H1 (cell line): ENCODE measurements around the gene FNDC11.

Source experiments
- ASH2L ChIP-seq: fragments of 200-600, 300-600 bp; sonication (generic); IDR thresholded peaks from one replicate; pipeline ENCODE4 v1.7.1; 2017; ENCODE audit warnings: low read length
- ATF2 ChIP-seq: IDR thresholded peaks from 2 replicates; pipeline ENCODE4 v1.6.1; 2012; ENCODE audit warnings: low read length, inconsistent platforms
- ATF3 ChIP-seq: IDR thresholded peaks from 2 replicates; pipeline ENCODE4 v1.6.1; 2011; ENCODE audit warnings: low read depth, mild to moderate bottlenecking, low read length; ENCODE audit not compliant: insufficient read depth
- CBX5 ChIP-seq: fragments of 300-800, 300-1000 bp; sonication (generic); IDR thresholded peaks from 2 replicates; pipeline ENCODE4 v1.7.1; 2016; ENCODE audit warnings: antibody characterized with exemption, low read length, low read depth
- CBX8 ChIP-seq: fragments of 300-800, 300-1000 bp; sonication (generic); IDR thresholded peaks from 2 replicates; pipeline ENCODE4 v1.7.1; 2016; ENCODE audit warnings: low read depth, low read length, borderline replicate concordance
- NRF1 ChIP-seq: IDR thresholded peaks from 2 replicates; pipeline ENCODE4 v1.6.1; 2011; ENCODE audit warnings: mild to moderate bottlenecking, low read depth, low read length, improper control_type of control experiment
- POLR2AphosphoS5 ChIP-seq: IDR thresholded peaks from 2 replicates; pipeline ENCODE4 v1.6.1; 2011; ENCODE audit warnings: low read depth, low read length
- TAF1 ChIP-seq: IDR thresholded peaks from 2 replicates; pipeline ENCODE4 v1.6.1; 2011; ENCODE audit warnings: mild to moderate bottlenecking, low read depth, low read length
- TF ChIP-seq, protein P1 (sequence below), 3 experiments: IDR thresholded peaks; 1 replicate in 2 of 3; 2 replicates in 1 of 3; pipeline versions ENCODE4 v1.5.1 to v1.6.1; 2011; ENCODE audit warnings: low read length in 3 of 3, mild to moderate bottlenecking in 3 of 3, inconsistent platforms in 2 of 3, low read depth in 1 of 3, moderate library complexity in 1 of 3; ENCODE audit not compliant: insufficient read depth in 1 of 3; ENCODE audit errors: control extremely low read depth in 1 of 3
- TF ChIP-seq, protein P2 (sequence below): IDR thresholded peaks from 2 replicates; pipeline ENCODE4 v1.6.1; 2012; ENCODE audit warnings: inconsistent platforms

DNA sequence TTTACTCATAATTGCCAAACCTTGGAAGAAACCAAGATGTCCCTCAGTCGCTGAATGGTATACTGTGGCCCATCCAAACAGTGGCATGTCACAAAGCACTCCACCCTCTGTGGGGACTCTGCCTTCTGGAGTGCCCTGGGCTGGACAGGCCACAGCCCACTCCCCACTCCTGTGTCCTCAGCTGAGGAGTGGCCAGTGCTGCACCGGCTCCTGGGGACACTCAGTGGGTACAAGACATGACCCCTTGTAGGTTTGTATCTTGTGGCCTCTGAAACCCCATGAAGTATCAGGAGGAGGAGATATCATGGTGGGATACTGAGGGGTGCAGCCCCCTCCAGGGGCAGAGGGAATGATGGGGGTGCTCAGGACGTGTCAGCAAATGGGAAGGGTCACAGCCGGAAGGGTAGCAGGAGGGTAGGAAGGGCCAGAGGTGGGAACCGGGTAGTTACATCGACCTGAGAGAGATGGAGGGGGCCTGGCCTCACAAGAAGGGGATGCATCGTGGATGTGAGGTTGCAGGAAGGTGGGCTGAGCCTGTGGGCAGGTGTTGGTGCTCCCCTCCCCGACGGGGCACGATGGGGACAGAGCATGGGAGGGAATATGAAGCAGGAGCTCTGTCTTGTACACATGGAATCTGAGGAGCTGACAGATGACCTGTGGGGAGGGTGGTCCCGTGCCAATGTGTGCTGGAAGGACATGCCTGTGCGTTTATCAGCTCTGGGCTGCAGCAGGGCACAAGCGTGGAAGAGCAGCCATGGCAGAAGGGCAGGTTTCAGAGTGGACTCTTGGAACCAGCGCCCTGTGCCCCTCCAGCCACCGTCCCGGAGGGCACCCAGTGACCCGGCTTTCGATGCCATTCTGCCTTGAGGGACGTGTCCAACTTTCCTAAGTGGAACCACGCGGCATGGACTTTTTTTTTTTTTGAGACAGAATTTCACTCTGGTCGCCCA is 31.9 kb downstream of the FNDC11 start:
- TF ChIP-seq POLR2AphosphoS5 (no peak), ATF3 (no peak), CBX5 (no peak), NRF1 (no peak), ATF2 (no peak), CBX8 (no peak), ASH2L (no peak), TAF1 (no peak)
- TF ChIP-seq, protein P1, sequence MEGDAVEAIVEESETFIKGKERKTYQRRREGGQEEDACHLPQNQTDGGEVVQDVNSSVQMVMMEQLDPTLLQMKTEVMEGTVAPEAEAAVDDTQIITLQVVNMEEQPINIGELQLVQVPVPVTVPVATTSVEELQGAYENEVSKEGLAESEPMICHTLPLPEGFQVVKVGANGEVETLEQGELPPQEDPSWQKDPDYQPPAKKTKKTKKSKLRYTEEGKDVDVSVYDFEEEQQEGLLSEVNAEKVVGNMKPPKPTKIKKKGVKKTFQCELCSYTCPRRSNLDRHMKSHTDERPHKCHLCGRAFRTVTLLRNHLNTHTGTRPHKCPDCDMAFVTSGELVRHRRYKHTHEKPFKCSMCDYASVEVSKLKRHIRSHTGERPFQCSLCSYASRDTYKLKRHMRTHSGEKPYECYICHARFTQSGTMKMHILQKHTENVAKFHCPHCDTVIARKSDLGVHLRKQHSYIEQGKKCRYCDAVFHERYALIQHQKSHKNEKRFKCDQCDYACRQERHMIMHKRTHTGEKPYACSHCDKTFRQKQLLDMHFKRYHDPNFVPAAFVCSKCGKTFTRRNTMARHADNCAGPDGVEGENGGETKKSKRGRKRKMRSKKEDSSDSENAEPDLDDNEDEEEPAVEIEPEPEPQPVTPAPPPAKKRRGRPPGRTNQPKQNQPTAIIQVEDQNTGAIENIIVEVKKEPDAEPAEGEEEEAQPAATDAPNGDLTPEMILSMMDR (IDR thresholded peaks at IDR 0.05; ENCODE audit: control extremely low read depth in 1 of 3, insufficient read depth in 1 of 3, low read depth in 1 of 3, low read length in 3 of 3) = no peak
- TF ChIP-seq, protein P2, sequence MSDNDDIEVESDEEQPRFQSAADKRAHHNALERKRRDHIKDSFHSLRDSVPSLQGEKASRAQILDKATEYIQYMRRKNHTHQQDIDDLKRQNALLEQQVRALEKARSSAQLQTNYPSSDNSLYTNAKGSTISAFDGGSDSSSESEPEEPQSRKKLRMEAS = no peak
